HCT116 (cell line): ENCODE data around the gene SPRYD4. TPM values are rescaled to one million over a fixed set of nuclear protein-coding genes. Genes with fewer than 3 reads are reported as not detected.

Experiments
- ATAC-seq: fragments of 200-7000 bp; cut with Tn5 transposase; 2 replicates; pipeline ENCODE4 v1.9.1; 2020; ENCODE audit warnings: mild to moderate bottlenecking, moderate library complexity
- BruUV-seq: library from RNA; stranded (reverse); fragments of 400-500 nt; replicated peaks from 2 replicates; lab custom pipeline; 2021; lab: Mats Ljungman, UMichigan
- CTCF ChIA-PET: fragments of 300-600 bp; sonication (Branson Sonifier 250); formaldehyde crosslinking; loops from one replicate; lab custom pipeline; 2021; ENCODE audit warnings: antibody characterized with exemption; lab: Charles Lee
- POLR2A ChIA-PET: fragments of 300-600, 350-600 bp; sonication (Branson Sonifier 250); formaldehyde crosslinking; loops from one replicate; lab custom pipeline; 2021; ENCODE audit warnings: antibody characterized with exemption; lab: Charles Lee
- RAD21 ChIA-PET, 2 experiments: fragments of 300-600 bp; sonication (Branson Sonifier 250); formaldehyde crosslinking; loops; one replicate each; lab custom pipeline; 2023; ENCODE audit warnings: low total read pairs in 2 of 2; ENCODE audit not compliant: uncharacterized antibody in 2 of 2, unreplicated experiment in 2 of 2, low non-redundant PET in 1 of 2; lab: Charles Lee
- DNase-seq: peaks from one replicate; pipeline ENCODE4 v3.0.0-alpha.2; 2010; ENCODE audit warnings: low read depth, low spot score
- H2AFZ ChIP-seq: fragments of 200-600 bp; shearing (Covaris generic), sonication (generic); 2 replicates; pipeline ENCODE4 v1.6.1; 2017; ENCODE audit warnings: low read depth, mixed run types, mixed read lengths, antibody characterized with exemption, low read length; ENCODE audit not compliant: poor library complexity, severe bottlenecking
- H3K27ac ChIP-seq: 2 replicates; pipeline ENCODE4 v1.5.1; 2012; ENCODE audit warnings: low read depth, low read length
- H3K27me3 ChIP-seq: fragments of 200-600 bp; sonication (generic); 2 replicates; pipeline ENCODE4 v1.6.1; 2016; ENCODE audit warnings: mixed run types, low read length, mixed read lengths; ENCODE audit not compliant: insufficient read depth
- H3K36me3 ChIP-seq, 2 experiments: fragments of 200-500 bp in 1 of 2; fragments of 200-600 bp in 1 of 2; sonication (Bioruptor generic) in 1 of 2; sonication (generic) in 1 of 2; 2 replicates each; pipeline versions ENCODE4 v1.5.1 to v1.6.1; 2014 to 2016; ENCODE audit warnings: low read length in 2 of 2, inconsistent platforms in 1 of 2, mixed read lengths in 1 of 2, mixed run types in 1 of 2; ENCODE audit not compliant: insufficient read depth in 2 of 2, control insufficient read depth in 1 of 2
- H3K4me1 ChIP-seq, 2 experiments: fragments of 200-600 bp in 1 of 2; sonication (generic) in 1 of 2; 2 replicates each; pipeline versions ENCODE4 v1.5.1 to v1.6.1; 2012 to 2017; ENCODE audit warnings: low read length in 2 of 2, inconsistent platforms in 1 of 2, mild to moderate bottlenecking in 1 of 2, mixed read lengths in 1 of 2, mixed run types in 1 of 2, moderate library complexity in 1 of 2; ENCODE audit not compliant: insufficient read depth in 2 of 2, control insufficient read depth in 1 of 2
- H3K4me2 ChIP-seq: fragments of 200-600 bp; sonication (generic); 2 replicates; pipeline ENCODE4 v1.6.1; 2017; ENCODE audit warnings: mixed run types, low read length, mixed read lengths
- H3K4me3 ChIP-seq, 2 experiments: fragments of 200-600 bp in 1 of 2; sonication (generic) in 1 of 2; replicated peaks in 1 of 2; 2 replicates each; pipeline ENCODE4 v1.5.1; 2011 to 2016; ENCODE audit warnings: low read length in 2 of 2, control low read depth in 1 of 2, low read depth in 1 of 2, mild to moderate bottlenecking in 1 of 2, mixed read lengths in 1 of 2, mixed run types in 1 of 2
- H3K79me2 ChIP-seq: fragments of 200-600 bp; sonication (generic); 2 replicates; pipeline ENCODE4 v1.6.1; 2017; ENCODE audit warnings: mild to moderate bottlenecking, mixed run types, low read length, moderate library complexity, mixed read lengths; ENCODE audit not compliant: insufficient read depth
- H3K9ac ChIP-seq: fragments of 200-600 bp; sonication (generic); 2 replicates; pipeline ENCODE4 v1.6.1; 2016; ENCODE audit warnings: low read length, mixed read lengths
- H3K9me2 ChIP-seq: fragments of 200-600 bp; sonication (generic), shearing (Covaris generic); 2 replicates; pipeline ENCODE4 v1.6.1; 2017; ENCODE audit warnings: mixed run types, mild to moderate bottlenecking, moderate library complexity; ENCODE audit not compliant: insufficient read depth
- H3K9me3 ChIP-seq, 2 experiments: fragments of 200-500 bp in 1 of 2; fragments of 200-600 bp in 1 of 2; sonication (Bioruptor generic) in 1 of 2; sonication (generic) in 1 of 2; 2 replicates each; pipeline ENCODE4 v1.6.1; 2014 to 2017; ENCODE audit warnings: low read length in 2 of 2, mixed read lengths in 2 of 2, inconsistent platforms in 1 of 2, low read depth in 1 of 2, mild to moderate bottlenecking in 1 of 2, mixed run types in 1 of 2, moderate library complexity in 1 of 2; ENCODE audit not compliant: control insufficient read depth in 1 of 2, insufficient read depth in 1 of 2
- H4K20me1 ChIP-seq: fragments of 200-600 bp; sonication (generic), shearing (Covaris generic); 2 replicates; pipeline ENCODE4 v1.6.1; 2017; ENCODE audit warnings: mixed run types, mild to moderate bottlenecking, moderate library complexity; ENCODE audit not compliant: insufficient read depth
- CEBPB ChIP-seq: IDR thresholded peaks from 2 replicates; pipeline ENCODE4 v1.6.1; 2012; ENCODE audit warnings: low read depth
- CTCF ChIP-seq, 3 experiments: fragments of 200-600 bp in 1 of 3; sonication (generic) in 1 of 3; IDR thresholded peaks in 2 of 3; conservative IDR thresholded peaks in 1 of 3; 2 replicates each; pipeline ENCODE4 v1.5.1; 2012 to 2017; ENCODE audit warnings: low read depth in 2 of 3, low read length in 2 of 3, antibody characterized with exemption in 1 of 3, borderline replicate concordance in 1 of 3, control low read depth in 1 of 3, mild to moderate bottlenecking in 1 of 3, mixed read lengths in 1 of 3, mixed run types in 1 of 3, moderate library complexity in 1 of 3; ENCODE audit not compliant: insufficient read depth in 1 of 3
- EZH2phosphoT487 ChIP-seq: fragments of 200-600 bp; IDR thresholded peaks from 2 replicates; pipeline ENCODE4 v1.6.1; 2018; ENCODE audit warnings: antibody characterized with exemption, borderline replicate concordance
- POLR2AphosphoS5 ChIP-seq: IDR thresholded peaks from 2 replicates; pipeline ENCODE4 v1.6.1; 2011; ENCODE audit warnings: mild to moderate bottlenecking, low read depth, low read length, moderate library complexity
- RAD21 ChIP-seq: IDR thresholded peaks from 2 replicates; pipeline ENCODE4 v1.6.1; 2012; ENCODE audit warnings: low read depth, mild to moderate bottlenecking
- TCF7L2 ChIP-seq: IDR thresholded peaks from 2 replicates; pipeline ENCODE4 v1.7.0; 2011; ENCODE audit warnings: borderline replicate concordance, inconsistent platforms; ENCODE audit not compliant: insufficient read depth, insufficient read length; ENCODE audit errors: extremely low read depth
- YY1 ChIP-seq: IDR thresholded peaks from 2 replicates; pipeline ENCODE4 v1.6.1; 2011; ENCODE audit warnings: low read length, low read depth, moderate library complexity, mild to moderate bottlenecking; ENCODE audit not compliant: insufficient replicate concordance; ENCODE audit errors: extremely low read depth
- ZBTB33 ChIP-seq: IDR thresholded peaks from 2 replicates; pipeline ENCODE4 v1.6.1; 2011; ENCODE audit warnings: mild to moderate bottlenecking, low read length, moderate library complexity; ENCODE audit not compliant: insufficient replicate concordance; ENCODE audit errors: extremely low read depth
- ZNF274 ChIP-seq: fragments of 200-500 bp; sonication (Bioruptor generic); IDR thresholded peaks from 2 replicates; pipeline ENCODE4 v1.6.1; 2014; ENCODE audit warnings: mild to moderate bottlenecking, low read depth, low read length, inconsistent platforms
- intact Hi-C: fragments of 100-400 bp; cut with micrococcal nuclease; formaldehyde crosslinking; loops from 2 replicates; pipeline ENCODE4 v1.10.0; 2022
- total RNA-seq: library from RNA; stranded (reverse); gene quantifications from one replicate; pipeline ENCODE4 v1.2.1, GENCODE V29; 2021; ENCODE audit not compliant: unreplicated experiment

The SPRYD4 gene
- total RNA-seq, 1 experiment from 2014 or later, result 2.5 TPM

GRCh38 chr12:56457817-56458216, 10.6 kb upstream of the SPRYD4 start:
- BruUV-seq, result no TSS peak
- Histone ChIP-seq H3K9me2 (no peaks in the 10 kb centered on the region), H2AFZ (no peak overlapping the region), H3K9ac (no peak overlapping the region), H3K36me3 (no peaks in the 10 kb centered on the region), H3K4me3 (no peak overlapping the region), H3K27me3 (no peaks in the 10 kb centered on the region), H3K9me3 (no peaks in the 10 kb centered on the region), H3K27ac (no peak overlapping the region), H4K20me1 (no peaks in the 10 kb centered on the region), H3K79me2 (no peaks in the 10 kb centered on the region), H3K4me2 (no peak overlapping the region), H3K4me1 (peaks cover 0 to 12% of the 10 kb centered on the region in 2 experiments; a peak in 2 of 4 replicates)
- ChIA-PET RAD21 (no interaction called here), CTCF (interaction anchor here (0.6 kb wide), 1 partner anchor 142 kb away, joined by 3 read pairs; the partner anchor contains the start of gene CNPY2), POLR2A (interaction anchor here (1.2 kb wide), 1 partner anchor 9 kb away, joined by 3 read pairs; the partner anchor contains the start of gene TIMELESS)
- TF ChIP-seq TCF7L2 (no peak), YY1 (no peak), RAD21 (no peak), ZBTB33 (no peak), CEBPB (no peak), CTCF (IDR thresholded peaks at IDR 0.05 in 2 of 3, conservative IDR thresholded peaks at IDR 0.05 in 1 of 3; ENCODE audit: borderline replicate concordance in 1 of 3, insufficient read depth in 1 of 3, low read depth in 2 of 3, low read length in 2 of 3) (no peak), EZH2phosphoT487 (no peak), POLR2AphosphoS5 (no peak), ZNF274 (no peak)
- DNase-seq, result no peak
- intact Hi-C loops, result no loop called here
- no peak for ATAC-seq
